Cardiac fibroblast (primary cell): ENCODE measurements around the gene SUPV3L1.
"Not testable (repeated sequence)": the region's sequence is repeated elsewhere in the genome, so short reads cannot be mapped to it uniquely, and the experiment has no call there.

Source experiments
- DNase-seq, 2 donors: peaks; one replicate each; pipeline versions ENCODE4 v3.0.0 to v3.0.0-alpha.2; 2010; ENCODE audit warnings: low read depth in 2 of 2
- H3K4me3 ChIP-seq, 2 donors: replicated peaks in 1 of 2; 1 replicate in 1 of 2; 2 replicates in 1 of 2; pipeline ENCODE4 v1.5.1; 2011; ENCODE audit warnings: low read depth in 2 of 2, low read length in 2 of 2, mild to moderate bottlenecking in 2 of 2, moderate library complexity in 1 of 2
- CTCF ChIP-seq: IDR thresholded peaks from one replicate; pipeline ENCODE4 v1.5.1; 2011; ENCODE audit warnings: low read depth, mild to moderate bottlenecking, low read length, inconsistent platforms

Gene SUPV3L1

GRCh38 chr10:69250041-69250440 is 70.0 kb downstream of the SUPV3L1 start:
- no peak for DNase-seq
- no peak overlapping the region for H3K4me3 ChIP-seq
- no peak for TF ChIP-seq CTCF

DNA sequence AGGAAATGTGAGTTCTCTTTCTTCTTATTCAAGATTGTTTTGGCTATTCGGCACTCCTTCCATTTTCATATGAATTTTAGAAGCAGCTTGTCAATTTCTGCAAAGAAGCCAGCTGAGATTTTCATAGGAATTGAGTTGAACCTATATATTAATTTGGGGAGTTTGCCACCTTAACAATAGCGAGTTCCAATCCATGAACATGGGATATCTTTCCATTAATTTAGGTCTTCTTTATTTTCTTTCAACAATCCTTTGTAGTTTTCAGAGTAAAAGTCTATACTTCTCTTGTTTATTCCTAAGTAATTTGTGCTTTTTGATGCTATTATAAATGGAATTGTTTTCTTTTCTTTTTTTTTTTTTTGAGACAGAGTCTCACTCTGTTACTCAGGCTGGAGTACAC is 71.4 kb downstream of the SUPV3L1 start:
- H3K4me3 ChIP-seq, DNase-seq: not testable (repeated sequence)

DNA sequence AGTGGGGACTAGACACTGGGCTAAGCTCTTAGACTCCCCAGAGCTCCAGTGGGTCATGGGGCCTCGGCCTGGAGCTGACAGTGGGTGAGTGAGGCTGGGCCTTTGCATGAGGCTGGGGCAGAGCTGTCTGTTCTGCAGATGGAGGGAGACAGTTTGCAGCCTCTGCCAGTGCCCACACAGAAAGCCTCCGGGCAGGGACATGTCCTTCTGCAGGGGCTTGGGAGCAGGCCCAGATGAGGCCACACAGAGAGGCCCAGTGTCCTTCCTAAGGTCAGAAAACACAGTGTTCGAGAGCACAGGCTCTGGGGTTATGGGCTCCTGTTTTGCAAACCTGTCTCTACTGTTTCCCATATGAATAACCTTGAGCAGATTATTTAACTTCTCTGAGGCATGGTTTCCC is 73.1 kb downstream of the SUPV3L1 start:
- no peak for TF ChIP-seq CTCF
- DNase-seq = no peak
- H3K4me3 ChIP-seq = no peak overlapping the region

DNA sequence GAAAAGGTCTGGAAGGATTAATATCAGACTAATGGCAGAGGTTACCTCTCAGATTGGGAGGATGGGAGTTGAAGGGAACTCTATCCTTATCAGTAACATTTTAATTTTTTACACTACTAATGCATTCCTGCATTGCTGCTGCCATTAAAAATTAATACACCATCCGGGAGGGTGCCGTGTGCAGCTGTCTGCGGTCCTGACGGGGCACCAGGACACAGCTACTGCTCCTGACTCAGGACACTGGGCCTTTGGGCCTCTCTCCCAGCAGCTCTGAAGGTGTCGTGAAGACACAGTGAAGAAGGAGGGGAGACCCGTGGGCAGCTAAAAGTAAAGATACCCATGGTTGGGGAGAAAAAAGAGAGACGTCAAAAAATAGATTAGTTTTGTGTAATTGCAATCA is 74.8 kb downstream of the SUPV3L1 start:
- no peak for DNase-seq
- no peak for TF ChIP-seq CTCF
- H3K4me3 ChIP-seq = no peak overlapping the region
